HG03060 (cell line): ENCODE measurements around the gene C7orf33.
"Not testable (repeated sequence)": the region's sequence is repeated elsewhere in the genome, so short reads cannot be mapped to it uniquely, and the experiment has no call there.

Experiments used
- ATAC-seq: cut with Tn5 transposase; IDR thresholded peaks from one replicate; pipeline ENCODE4 v1.9.1; 2021; ENCODE audit warnings: low read depth, moderate number of reproducible peaks; ENCODE audit not compliant: unreplicated experiment

C7orf33 gene, protein sequence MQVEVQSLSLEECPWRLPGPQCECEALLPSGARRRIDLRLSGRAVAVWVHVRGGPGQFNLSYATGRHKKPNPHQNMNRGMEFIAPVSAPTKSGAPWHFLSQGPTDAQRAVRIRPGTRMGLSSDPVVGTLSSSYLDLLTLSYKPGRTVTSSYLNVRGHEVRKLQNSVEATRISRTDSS

GRCh38 chr7:148590471-148590870 is at the start of gene C7orf33:
Gene C7orf33 (plus strand): TSS chr7:148590766. CDS start chr7:148590926, 160 bp downstream.
- no peak for ATAC-seq

- ATAC-seq, result no peak
Observed at GRCh38 chr7:148541891-148542504, 48.6 kb upstream of the C7orf33 start.

DNA sequence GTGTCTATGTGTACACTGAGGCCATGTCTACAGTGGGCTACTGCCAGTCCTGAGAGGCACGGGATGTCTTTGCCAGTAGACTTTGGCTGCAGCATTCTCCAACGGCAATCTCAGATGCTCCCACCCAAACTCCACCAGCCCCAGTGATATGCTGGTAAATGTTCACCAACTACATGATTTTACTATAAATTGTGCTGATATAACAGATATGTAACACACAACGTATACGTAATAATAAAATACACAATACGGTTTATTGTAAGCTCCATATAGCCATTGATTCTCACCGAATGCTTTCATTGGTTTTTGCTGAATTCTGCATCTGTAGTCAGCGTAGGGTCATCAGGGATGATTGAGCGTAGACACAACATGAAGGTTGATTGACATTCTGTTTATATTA is 47.3 kb upstream of the C7orf33 start:
- no peak for ATAC-seq

GRCh38 chr7:148545172-148545571 is 45.4 kb upstream of the C7orf33 start:
- no peak for ATAC-seq

- ATAC-seq, result no peak
Observed at GRCh38 chr7:148545932-148546331, 44.6 kb upstream of the C7orf33 start.

- ATAC-seq, result no peak
Observed at GRCh38 chr7:148546857-148547256, 43.7 kb upstream of the C7orf33 start.

DNA sequence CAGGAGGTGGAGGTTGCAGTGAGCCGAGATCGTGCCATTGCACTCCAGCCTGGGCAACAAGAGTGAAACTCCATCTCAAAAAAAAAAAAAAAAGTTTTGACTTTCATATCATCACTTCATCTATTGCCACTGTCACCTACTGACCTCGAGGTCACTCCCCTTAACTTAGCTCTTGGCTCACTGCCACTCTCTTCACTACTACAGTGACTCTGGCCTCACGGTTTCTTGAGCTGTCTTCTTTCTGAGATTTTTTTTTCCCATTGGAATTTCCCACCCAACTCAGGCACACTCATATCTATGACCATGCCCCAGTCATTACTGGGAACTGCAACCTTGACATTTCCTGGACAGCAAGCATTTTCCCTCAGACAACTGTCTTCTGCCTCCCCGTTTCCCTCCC is 42.6 kb upstream of the C7orf33 start:
- no peak for ATAC-seq

- ATAC-seq, result no peak
Observed at GRCh38 chr7:148553979-148554378, 36.6 kb upstream of the C7orf33 start.

DNA sequence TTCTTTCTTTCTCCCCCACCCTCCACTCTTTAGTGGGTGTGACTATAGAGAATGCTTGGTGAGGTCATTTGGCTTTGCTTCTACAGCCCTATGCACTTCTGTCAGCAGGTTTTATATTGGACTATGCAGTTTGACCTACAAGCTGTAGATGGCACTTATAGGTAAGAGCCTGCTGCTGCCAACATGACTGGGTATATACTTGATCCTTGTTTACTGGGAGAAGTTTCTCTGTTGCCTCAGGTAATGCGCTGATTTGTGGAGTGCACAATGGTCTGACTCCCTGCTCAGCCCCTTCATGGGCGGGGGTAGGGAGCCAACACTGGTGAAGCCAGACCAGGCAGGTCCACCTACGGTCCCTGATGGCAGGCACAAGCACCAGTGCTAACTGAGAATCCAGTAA is 33.7 kb upstream of the C7orf33 start:
- ATAC-seq, result no peak

DNA sequence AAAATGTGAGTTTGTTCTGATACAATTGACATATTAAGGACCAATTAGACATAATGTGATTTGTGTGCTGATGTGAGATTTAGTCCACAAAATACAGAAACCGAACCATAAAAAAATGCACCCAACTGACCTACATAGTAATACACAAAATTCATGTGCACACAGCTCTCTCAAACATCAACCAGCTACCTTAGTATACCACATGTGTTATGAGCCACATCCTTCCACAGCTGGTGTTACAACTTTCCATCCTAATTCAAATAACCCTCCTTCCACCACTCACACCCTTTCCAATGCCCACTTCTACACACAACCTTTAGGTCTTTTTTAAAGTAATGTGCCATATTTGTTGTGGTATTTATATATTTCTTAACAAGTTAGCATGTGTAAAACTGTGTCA is 31.7 kb upstream of the C7orf33 start:
- ATAC-seq, result no peak

- ATAC-seq, result no peak
Observed at GRCh38 chr7:148561099-148561498, 29.5 kb upstream of the C7orf33 start.

- no peak for ATAC-seq
Observed at GRCh38 chr7:148563583-148564274, 26.8 kb upstream of the C7orf33 start.

GRCh38 chr7:148564275-148564951 is 26.2 kb upstream of the C7orf33 start:
- ATAC-seq, result peak; percentile 84

DNA sequence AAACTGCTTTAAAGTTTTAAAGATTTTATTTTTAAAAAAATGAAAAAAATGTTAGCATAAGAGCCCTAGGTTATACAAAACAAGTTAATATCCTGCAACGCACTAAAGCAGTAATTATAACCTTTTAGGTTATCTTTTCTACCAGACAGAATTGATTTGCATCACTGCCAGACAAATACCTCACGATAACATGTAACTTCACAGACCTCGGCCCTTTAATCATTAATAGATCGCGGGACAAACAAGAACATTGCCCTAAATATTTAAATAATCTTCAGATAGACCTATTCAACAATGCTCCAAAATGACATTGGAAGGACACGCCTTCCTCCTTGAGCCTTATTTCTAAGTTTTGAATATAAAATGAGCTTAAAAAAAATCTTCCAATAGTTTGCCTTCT is 23.8 kb upstream of the C7orf33 start:
- ATAC-seq, result no peak

- ATAC-seq, result no peak
Observed at GRCh38 chr7:148567524-148567923, 23.0 kb upstream of the C7orf33 start.

GRCh38 chr7:148570510-148570909 is 20.1 kb upstream of the C7orf33 start:
- no peak for ATAC-seq

GRCh38 chr7:148570973-148571372 is 19.6 kb upstream of the C7orf33 start:
- not testable (repeated sequence) for ATAC-seq

DNA sequence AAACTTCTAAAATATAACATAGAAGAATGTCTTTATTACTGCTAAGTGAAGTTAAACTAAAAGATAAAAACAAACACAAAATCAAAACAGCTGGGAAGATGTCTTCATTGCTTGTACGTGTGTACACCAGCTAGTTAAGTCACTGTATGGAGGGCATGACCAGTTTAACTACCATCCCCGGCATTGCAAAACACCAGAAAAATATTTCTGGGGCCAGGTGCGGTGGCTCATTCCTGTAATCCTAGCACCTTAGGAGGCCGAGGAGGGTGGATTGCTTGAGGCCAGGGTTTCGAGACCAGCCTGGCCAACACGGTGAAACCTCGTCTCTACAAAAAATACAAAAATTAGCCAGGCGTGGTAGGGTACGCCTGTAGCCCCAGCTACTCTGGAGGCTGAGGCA is 19.2 kb upstream of the C7orf33 start:
- no peak for ATAC-seq

- no peak for ATAC-seq
Observed at GRCh38 chr7:148572067-148572522, 18.5 kb upstream of the C7orf33 start.

- not testable (repeated sequence) for ATAC-seq
Observed at GRCh38 chr7:148573581-148573980, 17.0 kb upstream of the C7orf33 start.
